Neural progenitor cell (in vitro differentiated cells): Measurements from ENCODE around the gene DOCK3. TPM values are rescaled to one million over a fixed set of nuclear protein-coding genes. Genes with fewer than 3 reads are reported as not detected.
"Not testable (repeated sequence)": the region's sequence is repeated elsewhere in the genome, so short reads cannot be mapped to it uniquely, and the experiment has no call there.

Source experiments
- DNase-seq: peaks from one replicate; pipeline ENCODE4 v3.0.0-alpha.2; 2016; ENCODE audit warnings: low spot score
- H2AFZ ChIP-seq: fragments of 200-600 bp; sonication (generic); replicated peaks from 2 replicates; pipeline ENCODE4 v1.6.1; 2016; ENCODE audit warnings: antibody characterized with exemption
- H3F3A ChIP-seq: fragments of 200-600 bp; sonication (generic); 2 replicates; pipeline ENCODE4 v1.6.1; 2016; ENCODE audit warnings: antibody characterized with exemption, low read depth
- H3K27ac ChIP-seq: fragments of 200-600 bp; sonication (generic); 2 replicates; pipeline ENCODE4 v1.5.1; 2016; ENCODE audit warnings: mild to moderate bottlenecking
- H3K27me3 ChIP-seq: fragments of 200-600 bp; sonication (generic); 2 replicates; pipeline ENCODE4 v1.6.1; 2016; ENCODE audit warnings: mild to moderate bottlenecking, moderate library complexity
- H3K36me3 ChIP-seq: fragments of 200-600 bp; sonication (generic); 2 replicates; pipeline ENCODE4 v1.5.1; 2016
- H3K4me1 ChIP-seq: fragments of 200-600 bp; sonication (generic); 2 replicates; pipeline ENCODE4 v1.6.1; 2016; ENCODE audit warnings: mixed run types
- H3K4me2 ChIP-seq: fragments of 200-600 bp; sonication (generic); 2 replicates; pipeline ENCODE4 v1.6.1; 2016
- H3K4me3 ChIP-seq: fragments of 200-600 bp; sonication (generic); 2 replicates; pipeline ENCODE4 v1.5.1; 2016
- H3K79me2 ChIP-seq: fragments of 200-600 bp; sonication (generic); 2 replicates; pipeline ENCODE4 v1.6.1; 2016; ENCODE audit warnings: low read depth
- H3K9ac ChIP-seq: fragments of 200-600 bp; sonication (generic); 2 replicates; pipeline ENCODE4 v1.6.1; 2016
- H3K9me3 ChIP-seq: fragments of 200-600 bp; sonication (generic); 2 replicates; pipeline ENCODE4 v1.5.1; 2016; ENCODE audit warnings: low read depth
- H4K20me1 ChIP-seq: fragments of 200-600 bp; sonication (generic); 2 replicates; pipeline ENCODE4 v1.6.1; 2016; ENCODE audit warnings: low read depth
- H3K27ac Mint-ChIP-seq: 3 replicates; pipeline ENCODE4 v1.8.0; 2021; ENCODE audit warnings: mixed read lengths
- H3K27me3 Mint-ChIP-seq: 2 replicates; pipeline ENCODE4 v1.8.0; 2022; ENCODE audit warnings: low read depth, mild to moderate bottlenecking, inconsistent platforms, moderate library complexity, mixed read lengths; ENCODE audit not compliant: insufficient read depth
- H3K36me3 Mint-ChIP-seq: 3 replicates; pipeline ENCODE4 v1.8.0; 2021; ENCODE audit warnings: mixed read lengths
- H3K4me1 Mint-ChIP-seq: 3 replicates; pipeline ENCODE4 v1.8.0; 2021; ENCODE audit warnings: mixed read lengths
- H3K4me3 Mint-ChIP-seq: 3 replicates; pipeline ENCODE4 v1.8.0; 2021; ENCODE audit warnings: mild to moderate bottlenecking, moderate library complexity, mixed read lengths
- H3K9me3 Mint-ChIP-seq: 3 replicates; pipeline ENCODE4 v1.8.0; 2020; ENCODE audit warnings: mixed read lengths
- EZH2 ChIP-seq: fragments of 200-600 bp; sonication (generic); IDR thresholded peaks from 2 replicates; pipeline ENCODE4 v1.6.1; 2017; ENCODE audit warnings: antibody characterized with exemption, mild to moderate bottlenecking, moderate library complexity
- EZH2phosphoT487 ChIP-seq: fragments of 200-600 bp; sonication (generic); IDR thresholded peaks from 2 replicates; pipeline ENCODE4 v1.6.1; 2017; ENCODE audit warnings: antibody characterized with exemption
- total RNA-seq: library from RNA; depleted of rRNA; stranded (reverse); fragments of >200 nt; gene quantifications from 2 replicates; pipeline ENCODE4 v1.2.3, GENCODE V29; 2015; ENCODE audit warnings: low replicate concordance
- TF ChIP-seq, protein P1 (sequence below): fragments of 200-600 bp; sonication (generic); IDR thresholded peaks from 2 replicates; pipeline ENCODE4 v1.5.1; 2017; ENCODE audit warnings: antibody characterized with exemption, mild to moderate bottlenecking

Gene DOCK3
- total RNA-seq, 1 donor from 2014 or later: 10.7 TPM

DNA sequence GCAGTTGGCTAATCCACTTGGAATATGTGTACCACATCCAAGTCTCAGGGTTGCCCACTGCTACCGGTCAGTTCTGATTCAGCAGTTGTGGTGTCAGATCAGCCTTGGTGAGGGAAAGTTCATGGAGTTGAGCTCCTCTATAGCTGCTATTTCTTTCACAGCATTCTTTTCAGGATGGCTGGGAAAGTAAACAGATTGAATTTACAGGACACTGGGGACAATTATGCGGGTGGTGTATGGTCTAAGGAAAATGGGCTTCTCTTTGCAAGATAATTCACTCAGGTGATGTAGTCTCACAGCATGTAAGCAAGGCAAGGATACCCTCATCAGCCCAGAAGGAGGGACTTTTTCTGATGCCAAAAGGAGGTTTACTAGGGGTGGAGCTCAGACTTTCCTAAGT lies 249.9 kb downstream of the DOCK3 start:
- no peak overlapping the region for H3K9ac ChIP-seq
- no peaks in the 10 kb centered on the region for H3K36me3 ChIP-seq
- H4K20me1 ChIP-seq: no peaks in the 10 kb centered on the region
- no peaks in the 10 kb centered on the region for H3K9me3 ChIP-seq
- H3K27me3 ChIP-seq: no peaks in the 10 kb centered on the region
- H3K36me3 Mint-ChIP-seq: peaks cover 4% of the 10 kb centered on the region
- H3K79me2 ChIP-seq: no peaks in the 10 kb centered on the region
- peaks cover 12% of the 10 kb centered on the region for H3K4me1 ChIP-seq
- no peaks in the 10 kb centered on the region for H3F3A ChIP-seq
- peaks cover 20% of the 10 kb centered on the region for H3K9me3 Mint-ChIP-seq
- no peak overlapping the region for H3K4me3 Mint-ChIP-seq
- no peak overlapping the region for H3K4me3 ChIP-seq
- peaks cover 7% of the 10 kb centered on the region for H3K4me1 Mint-ChIP-seq
- peaks cover 8% of the 10 kb centered on the region for H3K27me3 Mint-ChIP-seq
- H2AFZ ChIP-seq: no peak overlapping the region
- DNase-seq: no peak
- TF ChIP-seq, protein P1, sequence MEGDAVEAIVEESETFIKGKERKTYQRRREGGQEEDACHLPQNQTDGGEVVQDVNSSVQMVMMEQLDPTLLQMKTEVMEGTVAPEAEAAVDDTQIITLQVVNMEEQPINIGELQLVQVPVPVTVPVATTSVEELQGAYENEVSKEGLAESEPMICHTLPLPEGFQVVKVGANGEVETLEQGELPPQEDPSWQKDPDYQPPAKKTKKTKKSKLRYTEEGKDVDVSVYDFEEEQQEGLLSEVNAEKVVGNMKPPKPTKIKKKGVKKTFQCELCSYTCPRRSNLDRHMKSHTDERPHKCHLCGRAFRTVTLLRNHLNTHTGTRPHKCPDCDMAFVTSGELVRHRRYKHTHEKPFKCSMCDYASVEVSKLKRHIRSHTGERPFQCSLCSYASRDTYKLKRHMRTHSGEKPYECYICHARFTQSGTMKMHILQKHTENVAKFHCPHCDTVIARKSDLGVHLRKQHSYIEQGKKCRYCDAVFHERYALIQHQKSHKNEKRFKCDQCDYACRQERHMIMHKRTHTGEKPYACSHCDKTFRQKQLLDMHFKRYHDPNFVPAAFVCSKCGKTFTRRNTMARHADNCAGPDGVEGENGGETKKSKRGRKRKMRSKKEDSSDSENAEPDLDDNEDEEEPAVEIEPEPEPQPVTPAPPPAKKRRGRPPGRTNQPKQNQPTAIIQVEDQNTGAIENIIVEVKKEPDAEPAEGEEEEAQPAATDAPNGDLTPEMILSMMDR: no peak
- TF ChIP-seq EZH2phosphoT487 (no peak), EZH2 (no peak)
- no peak overlapping the region for H3K4me2 ChIP-seq
- H3K27ac Mint-ChIP-seq: no peak overlapping the region
- H3K27ac ChIP-seq: no peak overlapping the region

DNA sequence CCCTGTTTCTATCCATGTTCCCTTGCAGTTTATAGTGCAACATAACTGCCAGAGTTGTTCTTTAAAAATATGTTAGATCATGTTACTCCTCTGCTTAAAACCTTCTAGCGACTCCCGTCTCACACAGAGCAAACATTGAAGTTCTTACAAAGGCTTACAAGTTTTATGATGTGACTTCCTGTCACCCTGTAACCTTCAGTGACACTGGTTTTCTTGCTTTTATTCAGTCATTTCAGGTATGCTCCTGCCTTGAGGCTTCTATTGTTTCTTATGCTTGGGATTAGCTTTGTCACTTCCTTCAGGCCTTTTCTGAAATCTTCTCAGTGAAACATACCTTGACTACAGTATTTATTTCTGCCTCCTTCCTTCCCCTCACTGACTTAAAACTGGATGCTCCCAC lies 252.1 kb downstream of the DOCK3 start:
- peaks cover 2% of the 10 kb centered on the region for H3K36me3 Mint-ChIP-seq
- H3K4me1 Mint-ChIP-seq: peaks cover 7% of the 10 kb centered on the region
- Histone ChIP-seq H3K4me2 (peak overlapping the region; percentile 6), H3K4me1 (peaks cover 12% of the 10 kb centered on the region), H3K4me3 (no peak overlapping the region), H3K27me3 (no peaks in the 10 kb centered on the region), H3K9me3 (no peaks in the 10 kb centered on the region), H3K36me3 (no peaks in the 10 kb centered on the region), H2AFZ (no peak overlapping the region), H3K27ac (peak overlapping the region; percentile 29), H3K79me2 (no peaks in the 10 kb centered on the region), H4K20me1 (no peaks in the 10 kb centered on the region), H3K9ac (no peak overlapping the region), H3F3A (no peaks in the 10 kb centered on the region)
- TF ChIP-seq, protein P1: no peak
- no peak for TF ChIP-seq EZH2
- TF ChIP-seq EZH2phosphoT487: no peak
- peaks cover 4% of the 10 kb centered on the region for H3K27me3 Mint-ChIP-seq
- H3K9me3 Mint-ChIP-seq: peaks cover 11% of the 10 kb centered on the region
- no peak overlapping the region for H3K4me3 Mint-ChIP-seq
- no peak overlapping the region for H3K27ac Mint-ChIP-seq
- DNase-seq: no peak

DNA sequence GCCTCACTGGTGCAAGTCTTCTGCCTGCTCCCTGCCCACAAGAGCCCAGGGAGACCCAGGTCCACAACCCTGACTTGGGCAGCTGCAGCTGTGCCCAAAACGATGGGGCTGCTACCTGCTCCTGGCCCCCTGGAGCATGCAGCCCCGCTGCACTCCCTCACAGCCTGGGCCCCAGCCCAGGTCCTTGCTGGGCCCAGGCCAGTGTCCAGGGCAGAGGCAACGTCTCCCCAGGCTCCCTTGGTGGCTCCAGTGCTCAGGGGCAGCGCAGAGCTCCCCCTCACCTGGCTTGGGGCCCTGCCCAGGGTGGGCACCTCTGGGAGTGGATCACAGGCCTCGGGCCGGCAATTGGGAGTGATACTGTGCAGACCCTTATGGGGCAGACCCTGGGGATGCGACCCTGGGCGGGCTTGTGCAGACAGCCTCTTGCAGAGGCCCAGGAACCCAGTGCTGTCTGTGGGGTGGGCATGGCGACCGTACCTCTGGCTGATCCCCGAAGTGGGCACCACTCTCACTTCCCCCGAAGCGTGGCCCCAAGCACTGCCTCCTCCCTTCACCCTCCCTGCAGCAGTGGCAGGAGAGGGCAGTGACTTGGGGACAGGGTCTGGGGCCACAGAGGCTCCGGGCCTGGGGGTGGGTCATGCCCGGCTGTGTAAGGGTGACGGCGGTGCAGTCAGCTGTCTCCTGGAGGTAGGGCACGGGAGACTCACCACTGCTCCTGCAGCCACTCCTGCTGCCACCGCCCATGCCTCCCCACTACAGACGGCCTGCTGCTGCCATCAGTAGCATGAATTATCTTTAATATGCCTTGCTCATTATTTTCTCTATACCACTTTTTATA lies 255.9 kb downstream of the DOCK3 start:
- no peak overlapping the region for H3K4me3 ChIP-seq
- no peaks in the 10 kb centered on the region for H3K27me3 ChIP-seq
- Mint-ChIP-seq H3K4me3 (no peak overlapping the region), H3K4me1 (peaks cover 7% of the 10 kb centered on the region), H3K27ac (no peak overlapping the region), H3K36me3 (peaks cover 5% of the 10 kb centered on the region), H3K27me3 (peaks cover 2% of the 10 kb centered on the region), H3K9me3 (peaks cover 6% of the 10 kb centered on the region)
- H3K36me3 ChIP-seq: no peaks in the 10 kb centered on the region
- H3K9me3 ChIP-seq: no peaks in the 10 kb centered on the region
- no peaks in the 10 kb centered on the region for H4K20me1 ChIP-seq
- no peak overlapping the region for H3K9ac ChIP-seq
- H3K4me2 ChIP-seq: no peak overlapping the region
- H3K4me1 ChIP-seq: peaks cover 12% of the 10 kb centered on the region
- H3K79me2 ChIP-seq: no peaks in the 10 kb centered on the region
- TF ChIP-seq EZH2 (no peak), EZH2phosphoT487 (no peak)
- TF ChIP-seq, protein P1: no peak
- H2AFZ ChIP-seq: no peak overlapping the region
- DNase-seq: no peak
- H3K27ac ChIP-seq: no peak overlapping the region
- H3F3A ChIP-seq: no peaks in the 10 kb centered on the region

DNA sequence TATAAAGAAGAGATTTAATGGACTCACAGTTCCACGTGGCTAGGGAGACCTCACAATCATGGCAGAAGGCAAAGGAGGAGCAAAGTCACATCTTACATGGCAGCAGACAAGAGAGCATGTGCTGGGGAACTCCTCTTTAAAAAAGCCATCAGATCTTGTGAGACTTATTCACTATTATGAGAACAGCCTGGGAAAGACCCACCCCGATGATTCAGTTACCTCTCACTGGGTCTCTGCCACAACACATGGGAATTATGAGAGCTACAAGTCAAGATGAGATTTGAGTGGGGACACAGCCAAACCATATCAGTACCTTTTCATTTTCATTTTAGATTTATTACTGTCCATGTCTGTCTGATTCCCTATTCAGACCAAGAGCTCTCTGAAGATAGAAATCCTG lies 258.2 kb downstream of the DOCK3 start:
- H3K27me3 Mint-ChIP-seq, H3K27ac ChIP-seq, H3K4me3 Mint-ChIP-seq, H3K4me1 ChIP-seq, H3K9me3 Mint-ChIP-seq, H4K20me1 ChIP-seq, H3F3A ChIP-seq, H3K9me3 ChIP-seq, H3K4me3 ChIP-seq, H3K4me2 ChIP-seq, H3K79me2 ChIP-seq, H3K36me3 ChIP-seq, H3K4me1 Mint-ChIP-seq, H2AFZ ChIP-seq, H3K36me3 Mint-ChIP-seq, H3K27ac Mint-ChIP-seq, DNase-seq, H3K9ac ChIP-seq, H3K27me3 ChIP-seq: not testable (repeated sequence)
